ENCODE results near the gene HSPBAP1.

GRCh38 chr3:122789585-122790273 lies 3.9 kb downstream of the HSPBAP1 start:
- no peak for TF ChIP-seq CTCF (IDR thresholded peaks at IDR 0.05)
- TF ChIP-seq POLR2A (IDR thresholded peaks at IDR 0.05) = no peak
- TF ChIP-seq EP300 (IDR thresholded peaks at IDR 0.05) = no peak

All from tibial nerve (tissue), 4 donors.